Endothelial cell (in vitro differentiated cells): ENCODE results near the gene BMPR1B. TPM values are rescaled to one million over a fixed set of nuclear protein-coding genes. Genes with fewer than 3 reads are reported as not detected.

Experiments used
- DNase-seq: peaks from one replicate; pipeline ENCODE4 v3.0.0; 2021; ENCODE audit warnings: low spot score
- H3K27ac Mint-ChIP-seq: one replicate; pipeline ENCODE4 v1.8.0; 2021; ENCODE audit warnings: mixed read lengths, inconsistent platforms; ENCODE audit not compliant: unreplicated experiment
- H3K27me3 Mint-ChIP-seq: one replicate; pipeline ENCODE4 v1.8.0; 2021; ENCODE audit warnings: mild to moderate bottlenecking, moderate library complexity, mixed read lengths, inconsistent platforms; ENCODE audit not compliant: unreplicated experiment
- H3K36me3 Mint-ChIP-seq: one replicate; pipeline ENCODE4 v1.8.0; 2021; ENCODE audit warnings: mild to moderate bottlenecking, low read depth, mixed read lengths, inconsistent platforms; ENCODE audit not compliant: unreplicated experiment
- H3K4me1 Mint-ChIP-seq: one replicate; pipeline ENCODE4 v1.8.0; 2021; ENCODE audit warnings: mild to moderate bottlenecking, mixed read lengths, inconsistent platforms; ENCODE audit not compliant: unreplicated experiment
- H3K4me3 Mint-ChIP-seq: one replicate; pipeline ENCODE4 v1.8.0; 2021; ENCODE audit warnings: mild to moderate bottlenecking, mixed read lengths, inconsistent platforms; ENCODE audit not compliant: unreplicated experiment
- H3K9me3 Mint-ChIP-seq: one replicate; pipeline ENCODE4 v1.8.0; 2021; ENCODE audit warnings: mixed read lengths, inconsistent platforms; ENCODE audit not compliant: unreplicated experiment
- CTCF ChIP-seq: fragments of 200-600 bp; sonication (generic); IDR thresholded peaks from one replicate; pipeline ENCODE4 v1.5.0; 2021; ENCODE audit warnings: antibody characterized with exemption; ENCODE audit not compliant: unreplicated experiment
- total RNA-seq: library from RNA; stranded (reverse); fragmentation: NEBNext Ultra II Directional; extraction: Animal tissue kit (Norgen Biotek cat#: 25700); gene quantifications from one replicate; pipeline ENCODE4 v1.2.1, GENCODE V29; 2021; ENCODE audit not compliant: unreplicated experiment

BMPR1B gene
- total RNA-seq, 1 donor from 2014 or later: 5.4 TPM

DNA sequence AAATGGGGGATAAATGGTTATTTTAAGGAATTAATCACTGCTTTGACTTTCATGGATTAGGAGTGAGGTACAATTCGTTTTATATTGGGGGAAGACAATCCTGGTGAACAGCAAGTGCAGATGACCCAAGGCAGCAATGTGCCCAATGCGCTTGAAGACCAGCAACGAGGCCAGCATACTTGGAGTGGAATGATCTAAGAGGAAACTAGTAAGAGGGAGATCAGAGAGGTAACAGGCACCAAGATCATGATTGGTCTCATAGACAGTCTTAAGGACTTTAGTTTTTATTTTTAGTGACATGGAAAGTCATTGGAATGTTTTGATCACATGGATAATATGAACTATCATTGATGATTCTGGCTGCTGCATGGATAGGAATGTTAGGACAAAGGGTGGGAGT lies 90.6 kb downstream of the BMPR1B start:
- Mint-ChIP-seq H3K4me3 (no peak overlapping the region), H3K9me3 (no peaks in the 10 kb centered on the region), H3K36me3 (no peaks in the 10 kb centered on the region), H3K27ac (no peak overlapping the region), H3K4me1 (no peaks in the 10 kb centered on the region), H3K27me3 (no peaks in the 10 kb centered on the region)
- no peak for DNase-seq
- no peak for TF ChIP-seq CTCF

- no peak for DNase-seq
- Mint-ChIP-seq H3K27me3 (no peaks in the 10 kb centered on the region), H3K36me3 (no peaks in the 10 kb centered on the region), H3K9me3 (no peaks in the 10 kb centered on the region), H3K27ac (no peak overlapping the region), H3K4me1 (no peaks in the 10 kb centered on the region), H3K4me3 (no peak overlapping the region)
- no peak for TF ChIP-seq CTCF
Measured at GRCh38 chr4:94849901-94850300, 92.1 kb downstream of the BMPR1B start.

GRCh38 chr4:94852616-94853015 lies 94.9 kb downstream of the BMPR1B start:
- no peak for TF ChIP-seq CTCF
- no peak for DNase-seq
- peaks cover 3% of the 10 kb centered on the region for H3K4me1 Mint-ChIP-seq
- H3K27ac Mint-ChIP-seq: no peak overlapping the region
- H3K27me3 Mint-ChIP-seq: no peaks in the 10 kb centered on the region
- no peak overlapping the region for H3K4me3 Mint-ChIP-seq
- H3K9me3 Mint-ChIP-seq: no peaks in the 10 kb centered on the region
- no peaks in the 10 kb centered on the region for H3K36me3 Mint-ChIP-seq

- H3K36me3 Mint-ChIP-seq: no peaks in the 10 kb centered on the region
- TF ChIP-seq CTCF: no peak
- H3K9me3 Mint-ChIP-seq: no peaks in the 10 kb centered on the region
- H3K4me1 Mint-ChIP-seq: peaks cover 3% of the 10 kb centered on the region
- no peaks in the 10 kb centered on the region for H3K27me3 Mint-ChIP-seq
- DNase-seq: no peak
- H3K27ac Mint-ChIP-seq: no peak overlapping the region
- H3K4me3 Mint-ChIP-seq: no peak overlapping the region
Measured at GRCh38 chr4:94856030-94856429, 98.3 kb downstream of the BMPR1B start.

DNA sequence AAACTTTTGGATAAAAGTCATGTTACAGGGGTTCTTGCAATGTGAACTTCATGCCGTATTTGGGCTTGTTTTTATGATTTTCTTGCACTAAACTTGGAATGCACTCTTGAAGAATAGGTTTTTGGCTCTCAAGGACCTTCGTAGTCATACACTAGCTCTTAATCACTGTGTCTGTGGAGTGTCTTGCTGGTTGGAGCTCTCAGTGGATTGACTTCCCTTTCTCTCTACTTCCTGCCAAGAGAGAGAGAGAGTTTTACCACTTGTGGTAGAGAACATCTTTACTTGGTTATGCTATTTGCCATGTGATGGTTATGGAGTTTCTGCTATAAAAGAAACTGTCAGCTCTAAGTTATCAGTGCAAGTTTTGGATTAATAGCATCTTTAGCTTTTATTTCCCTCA lies 112.4 kb downstream of the BMPR1B start:
- no peak for TF ChIP-seq CTCF
- Mint-ChIP-seq H3K4me3 (no peak overlapping the region), H3K4me1 (peaks cover 6% of the 10 kb centered on the region), H3K27me3 (no peaks in the 10 kb centered on the region), H3K9me3 (no peaks in the 10 kb centered on the region), H3K27ac (no peak overlapping the region), H3K36me3 (no peaks in the 10 kb centered on the region)
- no peak for DNase-seq
